ENCODE results near the gene CHMP3. TPM values are rescaled to one million over a fixed set of nuclear protein-coding genes. Genes with fewer than 3 reads are reported as not detected.

CHMP3 gene
- polyA plus RNA-seq, 1 of the 3 experiments (the other 2 are of a cell fraction): 75.3 TPM

- Histone ChIP-seq H3F3A (replicated peaks; ENCODE audit: insufficient read depth) (no peaks in the 10 kb centered on the region), H3K4me1 (ENCODE audit: control insufficient read depth in 1 of 2, insufficient read depth in 2 of 2, low read depth in 1 of 2, low read length in 1 of 2) (no peaks in the 10 kb centered on the region; a peak in 1 of 4 replicates), H3K9me3 (no peaks in the 10 kb centered on the region), H2AFZ (ENCODE audit: low read depth) (no peak overlapping the region), H3K9me2 (no peaks in the 10 kb centered on the region), H4K20me1 (ENCODE audit: insufficient read depth) (no peaks in the 10 kb centered on the region), H3K79me2 (ENCODE audit: insufficient read depth) (no peaks in the 10 kb centered on the region), H3K27ac (ENCODE audit: low read depth in 2 of 2, low read length in 1 of 2) (no peak overlapping the region), H3K4me3 (ENCODE audit: low read depth in 2 of 2, low read length in 1 of 2) (no peak overlapping the region), H3K9ac (no peak overlapping the region), H3K4me2 (no peak overlapping the region), H3K27me3 (ENCODE audit: insufficient read depth) (no peaks in the 10 kb centered on the region), H3K36me3 (replicated peaks in 1 of 2; ENCODE audit: control insufficient read depth in 1 of 2, insufficient read depth in 2 of 2, low read length in 1 of 2) (peaks cover 29 to 33% of the 10 kb centered on the region in 2 experiments)
- DNase-seq: no peak
- no peak for TF ChIP-seq PBX3 (IDR thresholded peaks at IDR 0.05)
- TF ChIP-seq JUND (IDR thresholded peaks at IDR 0.05): no peak
- no peak for TF ChIP-seq FOXM1 (IDR thresholded peaks at IDR 0.05; ENCODE audit: low read depth)
- TF ChIP-seq ELF1 (IDR thresholded peaks at IDR 0.05): no peak
- no peak for TF ChIP-seq TCF12 (IDR thresholded peaks at IDR 0.05)
- TF ChIP-seq POLR2AphosphoS5 (IDR thresholded peaks at IDR 0.05; ENCODE audit: low read depth, low read length): no peak
- ChIA-PET POLR2A (no interaction called here), CTCF (no interaction called here)
- 96% methylated on average over 4 of the region's 4 CpGs for WGBS (ENCODE audit: low lambda C conversion rate)
These were observed 52.8 kb downstream of the CHMP3 start for GRCh38 chr2:86510436-86510933.

- Histone ChIP-seq H3K4me1 (ENCODE audit: control insufficient read depth in 1 of 2, insufficient read depth in 2 of 2, low read depth in 1 of 2, low read length in 1 of 2) (no peaks in the 10 kb centered on the region; a peak in 1 of 4 replicates), H3K9me3 (no peaks in the 10 kb centered on the region), H3K9ac (no peak overlapping the region), H3K27me3 (ENCODE audit: insufficient read depth) (no peaks in the 10 kb centered on the region), H3K36me3 (replicated peaks in 1 of 2; ENCODE audit: control insufficient read depth in 1 of 2, insufficient read depth in 2 of 2, low read length in 1 of 2) (peaks cover 40 to 43% of the 10 kb centered on the region in 2 experiments), H3K79me2 (ENCODE audit: insufficient read depth) (no peaks in the 10 kb centered on the region), H2AFZ (ENCODE audit: low read depth) (no peak overlapping the region), H3K4me3 (ENCODE audit: low read depth in 2 of 2, low read length in 1 of 2) (no peak overlapping the region), H3K4me2 (no peak overlapping the region), H3K9me2 (no peaks in the 10 kb centered on the region), H4K20me1 (ENCODE audit: insufficient read depth) (no peaks in the 10 kb centered on the region), H3K27ac (ENCODE audit: low read depth in 2 of 2, low read length in 1 of 2) (no peak overlapping the region), H3F3A (replicated peaks; ENCODE audit: insufficient read depth) (no peaks in the 10 kb centered on the region)
- DNase-seq: no peak
- no peak for TF ChIP-seq GABPA (IDR thresholded peaks at IDR 0.05; ENCODE audit: low read depth)
- no peak for TF ChIP-seq REST (IDR thresholded peaks at IDR 0.05; ENCODE audit: low read depth, low read length)
- ChIA-PET CTCF (interaction anchor here (1.5 kb wide), 1 partner anchor 11 kb away, joined by 5 read pairs; no protein-coding TSS in a partner anchor), POLR2A (interaction anchor here (0.5 kb wide), 1 partner anchor 323 kb away, joined by 3 read pairs; no protein-coding TSS in a partner anchor)
- WGBS (ENCODE audit: low lambda C conversion rate): 93% methylated on average over 7 of the region's 7 CpGs
These were observed 55.6 kb downstream of the CHMP3 start for GRCh38 chr2:86507600-86507999.
